T-helper 1 cell treated with Interleukin-12 subunit alpha and Interleukin-12 subunit beta and Interleukin-4 antibody, amounts not matched to agents 30 ng/mL and 1 ng/mL, for 36 hours (primary cell): ENCODE results near the gene CD79B. TPM values are rescaled to one million over a fixed set of nuclear protein-coding genes. Genes with fewer than 3 reads are reported as not detected.

Experiments used
- intact Hi-C: fragments of 100-400 bp; cut with micrococcal nuclease; formaldehyde crosslinking; loops from one replicate; pipeline ENCODE4 v1.15.1; 2024
- total RNA-seq: library from RNA; stranded (reverse); gene quantifications from 2 replicates; pipeline ENCODE4 v1.2.3, GENCODE V29; 2022

CD79B gene
- total RNA-seq, 1 donor from 2014 or later: 52.5 TPM

DNA sequence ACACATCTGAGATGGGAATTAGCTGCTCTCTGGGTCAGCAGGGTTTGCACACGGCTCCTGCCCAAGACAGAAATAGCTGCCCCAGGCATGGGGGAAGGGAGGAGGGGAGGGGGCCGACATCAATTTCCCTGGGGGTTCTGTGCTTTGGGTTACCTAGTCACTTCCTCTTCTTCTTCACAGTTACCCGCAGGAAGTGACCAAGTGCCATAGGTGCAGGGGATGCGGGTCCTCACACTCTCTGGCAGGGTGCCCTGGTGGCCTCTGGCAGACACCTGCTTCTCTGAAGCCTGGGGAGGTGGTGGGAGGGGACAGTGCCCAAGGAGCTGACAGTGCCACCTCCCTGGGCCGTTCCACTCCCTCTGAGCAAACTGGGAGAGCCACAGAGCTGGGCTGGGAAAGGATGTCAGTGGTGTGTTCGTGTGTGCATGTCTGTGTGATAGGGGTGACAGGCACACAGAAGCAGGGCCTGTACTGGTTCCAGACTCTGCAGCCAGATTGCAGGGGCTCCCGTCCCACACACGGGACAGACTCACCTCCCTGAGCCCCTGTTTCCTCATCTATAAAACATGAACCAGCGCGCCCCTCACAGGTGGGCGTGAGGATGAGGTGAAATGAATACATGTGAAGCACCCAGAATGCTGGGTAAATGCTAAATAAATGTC, 22.4 kb upstream of the CD79B start:
- intact Hi-C loops: no loop called here

DNA sequence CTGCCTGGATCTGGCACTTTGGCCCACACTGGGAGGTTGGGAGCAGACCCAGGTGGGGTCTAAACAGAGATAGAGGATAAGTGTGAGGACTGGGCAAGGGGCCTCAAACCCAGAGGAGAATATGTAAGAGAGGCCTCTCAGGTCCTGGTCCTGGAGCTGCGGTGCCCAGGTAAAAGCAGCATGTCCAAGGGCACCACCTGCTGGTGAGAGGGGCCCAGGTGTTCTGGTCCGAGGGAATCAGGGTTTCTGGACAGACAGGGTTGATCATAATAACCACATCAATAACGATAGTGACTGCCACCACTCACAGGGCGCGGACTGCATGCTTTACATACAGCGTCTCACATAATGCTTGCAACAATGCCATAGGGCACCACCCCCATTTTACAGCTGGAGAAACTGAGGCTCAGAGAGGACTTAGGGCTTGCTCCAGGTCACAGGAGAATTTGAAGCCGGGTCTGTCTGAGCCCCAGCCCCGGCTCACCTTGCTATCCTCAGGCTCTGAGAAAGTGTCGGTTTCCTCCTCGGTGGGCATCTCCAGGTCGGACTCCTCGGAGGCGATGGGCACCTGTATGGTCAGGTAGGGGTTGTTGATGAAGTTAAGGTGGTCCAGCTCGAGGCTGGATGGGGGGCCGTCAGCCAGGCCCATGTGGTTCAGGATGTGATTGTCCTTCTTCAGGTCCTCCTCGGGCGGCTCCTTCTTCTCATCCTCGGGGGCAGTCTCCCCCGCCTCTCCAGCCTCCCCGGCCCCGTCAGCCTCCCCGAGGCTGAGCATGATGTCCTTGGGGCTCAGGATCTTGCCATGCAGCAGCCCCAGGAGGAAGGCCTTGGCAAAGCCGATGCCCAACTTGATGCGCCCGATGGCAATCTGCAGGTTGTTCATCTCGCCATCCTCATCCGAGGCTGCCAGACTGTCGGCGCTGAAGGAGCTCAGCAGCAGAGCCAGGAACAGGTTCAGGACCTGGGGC, 19.1 kb upstream of the CD79B start:
- intact Hi-C loops: no loop called here

DNA sequence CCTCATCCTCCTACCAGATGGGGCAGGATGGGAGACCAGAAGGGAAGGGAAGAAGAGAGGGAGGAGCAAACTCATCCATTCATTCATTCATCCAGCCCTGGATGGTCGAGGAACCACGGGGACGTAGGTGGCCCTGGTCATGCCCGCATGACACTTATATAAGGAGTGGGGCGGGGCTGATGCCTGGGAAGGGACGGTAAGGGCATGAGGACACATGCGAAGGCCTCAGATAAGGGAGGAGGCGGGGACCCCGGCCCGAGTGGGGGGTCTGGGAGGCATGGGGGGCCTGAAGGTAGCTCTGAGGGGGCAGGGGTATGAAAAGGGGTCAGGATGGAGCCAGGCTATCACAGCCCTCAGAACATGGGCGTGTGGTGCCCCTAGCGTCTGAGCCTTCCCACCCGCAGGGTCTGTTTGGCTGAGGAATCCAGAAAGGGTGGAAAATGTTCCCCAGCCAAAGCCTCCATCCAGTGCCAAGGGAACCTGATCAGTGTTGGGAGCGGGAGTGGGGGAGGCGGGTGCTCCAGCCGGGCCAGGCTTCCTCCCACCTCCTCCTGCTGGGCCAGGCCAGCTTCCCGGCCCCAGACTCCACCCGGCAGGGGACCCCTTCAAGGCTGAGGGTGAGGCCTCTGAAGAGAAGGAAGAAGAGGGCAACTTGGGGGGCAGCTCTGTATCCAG, 17.6 kb upstream of the CD79B start:
- intact Hi-C loops: no loop called here

DNA sequence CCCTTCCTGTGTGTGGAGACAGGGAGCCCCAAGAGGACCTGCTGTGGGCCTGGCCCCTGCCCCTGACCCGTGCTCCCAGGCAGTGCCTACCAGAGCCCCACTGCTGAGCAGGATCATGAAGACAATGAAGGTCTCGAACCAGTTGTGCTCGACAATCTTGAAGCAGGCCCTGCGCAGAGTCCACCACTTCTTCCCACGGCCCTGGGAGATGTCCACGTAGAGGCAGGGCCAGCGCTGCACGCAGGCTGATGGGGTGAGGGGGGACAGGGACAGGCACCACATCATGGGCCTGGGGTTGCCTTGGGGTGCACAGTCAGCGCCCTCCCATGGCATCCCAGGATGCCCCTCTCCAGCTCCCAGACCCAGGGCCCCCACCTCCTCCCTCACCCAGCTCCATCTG, 16.4 kb upstream of the CD79B start:
- intact Hi-C loops: loop anchor here (1.0 kb wide), 1 partner anchor 41 kb away; no protein-coding TSS in a partner anchor

DNA sequence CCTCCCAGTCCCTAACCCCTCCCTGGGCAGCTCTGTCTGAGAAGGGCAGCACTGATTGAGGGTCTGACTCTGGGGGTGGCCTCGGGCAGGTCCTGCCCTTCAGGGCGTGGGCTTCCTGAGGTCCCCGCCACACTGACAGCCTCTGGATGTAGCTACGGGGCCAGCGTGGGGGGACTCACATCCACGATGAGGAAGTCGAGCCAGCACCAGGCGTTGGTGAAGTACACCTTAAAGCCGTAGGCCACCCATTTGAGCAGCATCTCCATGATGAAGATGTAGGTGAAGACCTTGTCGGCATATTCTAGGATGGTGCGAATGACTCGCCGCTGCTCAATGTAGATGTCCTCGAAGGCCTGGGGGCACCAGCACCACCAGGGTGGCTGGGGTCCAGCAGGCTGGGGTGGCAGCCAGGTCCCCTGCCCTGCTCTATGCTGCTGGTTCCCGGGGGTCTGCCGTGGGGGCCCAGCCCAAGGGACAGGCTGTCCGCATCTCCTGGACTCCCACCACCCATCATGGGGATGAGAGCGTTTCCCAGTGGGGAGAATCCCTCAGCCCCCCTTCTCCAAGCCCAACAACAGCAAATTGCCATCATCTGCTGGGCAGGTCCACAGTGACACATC, 15.7 kb upstream of the CD79B start:
- intact Hi-C loops: loop anchor here (1.0 to 2.0 kb wide), 2 partner anchors 41 to 73 kb away; partner anchors contain the start of gene ICAM2

DNA sequence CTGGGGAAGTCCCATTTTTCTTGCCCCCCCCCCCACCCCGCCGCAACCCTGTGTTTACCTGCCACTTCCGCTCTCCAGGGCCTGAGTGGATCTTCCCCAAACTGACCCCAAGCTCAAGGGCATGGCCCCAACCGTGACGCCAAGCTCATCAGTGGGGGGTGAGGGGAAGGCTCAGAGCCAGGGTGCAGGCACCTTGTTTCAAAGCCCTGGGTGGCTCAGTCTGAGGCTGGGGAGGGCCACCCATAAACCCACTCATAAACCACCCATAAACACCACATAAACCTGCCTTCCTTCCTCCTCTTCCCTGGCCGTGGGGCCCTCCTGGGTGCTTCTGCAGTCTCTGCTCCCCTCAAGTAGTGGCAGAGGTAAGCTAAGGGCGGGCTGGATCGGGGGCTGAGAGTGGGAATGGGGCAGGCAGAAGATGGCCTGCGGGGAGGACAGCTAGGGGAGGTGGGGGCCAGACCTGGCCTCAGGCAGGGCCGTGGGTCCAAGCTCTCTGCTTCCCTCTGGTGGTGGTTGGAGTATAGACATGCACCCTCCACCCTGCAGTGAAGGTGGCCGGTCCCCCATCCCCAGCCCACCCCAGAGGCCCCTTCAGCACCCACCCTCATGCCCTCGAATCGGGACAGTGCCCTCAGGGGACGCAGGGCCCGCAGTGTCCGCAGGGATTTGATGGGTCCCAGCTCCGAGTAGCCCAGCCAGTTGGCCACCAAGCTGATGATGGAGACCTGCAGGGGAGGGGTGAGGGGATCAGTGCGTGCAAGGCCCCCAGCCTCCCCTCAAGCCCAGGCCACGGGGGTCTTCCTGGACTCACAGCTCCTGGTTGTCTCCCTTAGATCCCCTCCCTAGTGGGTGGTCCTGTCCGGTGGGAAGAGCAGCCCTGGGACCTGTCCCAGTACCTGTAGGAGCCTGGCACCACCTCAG, 14.6 kb upstream of the CD79B start:
- intact Hi-C loops: loop anchor here (1.0 to 2.0 kb wide), 4 partner anchors 14 to 74 kb away; partner anchors contain the start of genes CD79B and ICAM2

DNA sequence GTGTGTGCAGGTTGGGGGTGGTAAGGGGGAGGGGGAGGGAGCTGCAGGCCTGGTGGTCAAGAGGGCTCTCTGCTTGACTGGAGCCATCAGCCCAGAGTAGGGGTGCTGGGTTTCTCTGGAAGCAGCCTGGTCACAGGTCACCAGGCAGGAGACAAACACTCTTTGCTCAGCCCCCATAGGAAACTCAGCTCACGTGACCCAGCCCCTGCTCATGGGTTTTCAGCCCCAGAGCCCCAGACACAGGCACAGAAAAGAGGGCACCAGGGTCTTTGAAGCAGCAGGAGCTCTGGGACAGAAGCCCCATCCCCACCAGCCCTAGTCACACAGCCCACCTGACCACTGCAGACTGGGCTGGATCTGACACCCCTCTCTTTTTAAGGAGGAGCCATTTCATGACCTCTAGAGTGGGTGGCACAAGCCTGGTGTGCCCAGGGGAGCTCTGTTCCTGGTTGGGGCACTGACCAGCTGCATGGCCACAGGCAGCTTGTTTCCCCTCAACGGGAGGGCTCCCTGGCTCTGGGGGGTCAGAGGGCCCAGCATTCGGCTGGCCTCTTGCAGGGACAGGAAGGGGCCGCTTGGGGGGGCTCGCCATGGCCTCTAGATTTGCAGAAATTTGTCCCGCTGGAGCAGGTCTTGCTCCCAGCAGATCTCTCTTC, 13.8 kb upstream of the CD79B start:
- intact Hi-C loops: loop anchor here (1.0 to 2.0 kb wide), 4 partner anchors 14 to 75 kb away; partner anchors contain the start of genes CD79B and ICAM2

DNA sequence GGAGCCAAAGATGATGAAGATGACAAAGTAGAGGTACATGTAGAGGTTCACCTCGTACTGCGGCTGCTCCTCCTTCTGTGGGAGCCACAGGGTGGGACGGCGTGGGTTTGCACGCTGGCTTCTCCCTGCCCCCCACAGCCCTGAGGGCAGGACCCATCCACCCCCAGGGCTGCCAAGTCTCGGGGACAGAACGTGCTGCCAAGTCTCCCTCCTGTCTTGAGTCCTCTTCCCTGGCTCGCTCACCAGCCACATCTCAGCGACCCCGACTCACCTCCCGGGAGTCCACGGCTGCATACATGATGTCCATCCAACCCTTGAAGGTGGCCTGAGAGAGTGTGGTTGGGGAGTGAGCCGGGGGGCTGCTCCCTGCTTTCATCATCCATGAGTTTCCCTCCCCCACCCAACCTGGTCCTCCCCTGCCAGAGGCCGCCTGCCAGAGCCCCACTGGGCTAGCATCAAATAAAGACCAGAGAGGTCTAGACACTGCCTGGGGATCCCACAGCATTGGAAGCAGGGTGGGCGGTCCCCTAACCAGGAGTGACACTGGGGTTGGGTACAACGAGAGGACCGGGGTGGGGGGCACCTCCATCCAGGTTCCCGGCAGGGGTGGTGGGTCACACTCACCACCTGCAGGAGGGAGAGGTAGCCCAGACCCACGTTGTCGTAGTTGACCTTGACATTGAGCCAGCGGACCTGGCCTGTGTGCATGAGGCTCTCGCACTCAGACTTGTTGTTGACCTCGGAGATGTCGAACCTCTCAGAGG, 12.8 kb upstream of the CD79B start:
- intact Hi-C loops: no loop called here

DNA sequence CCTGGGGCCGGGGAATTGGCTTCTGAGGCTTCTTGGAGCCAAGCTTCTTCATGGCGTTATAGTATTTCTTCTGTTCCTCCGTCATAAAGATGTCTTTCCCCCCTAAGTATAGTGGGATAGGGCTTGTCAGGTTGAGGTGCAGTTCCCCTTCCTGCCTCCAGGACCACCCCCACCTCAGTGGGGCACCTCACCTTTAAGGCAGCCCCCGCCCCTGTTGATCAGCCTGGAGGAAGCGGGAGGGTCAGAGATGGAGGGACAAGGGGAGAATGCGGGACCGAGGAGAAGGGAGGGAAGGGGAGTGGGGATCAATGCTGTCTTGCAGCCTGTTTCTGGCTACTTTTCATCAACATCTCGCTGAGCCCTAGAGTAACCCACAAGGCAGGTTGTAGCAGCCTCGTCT, 11.6 kb upstream of the CD79B start:
- intact Hi-C loops: no loop called here

DNA sequence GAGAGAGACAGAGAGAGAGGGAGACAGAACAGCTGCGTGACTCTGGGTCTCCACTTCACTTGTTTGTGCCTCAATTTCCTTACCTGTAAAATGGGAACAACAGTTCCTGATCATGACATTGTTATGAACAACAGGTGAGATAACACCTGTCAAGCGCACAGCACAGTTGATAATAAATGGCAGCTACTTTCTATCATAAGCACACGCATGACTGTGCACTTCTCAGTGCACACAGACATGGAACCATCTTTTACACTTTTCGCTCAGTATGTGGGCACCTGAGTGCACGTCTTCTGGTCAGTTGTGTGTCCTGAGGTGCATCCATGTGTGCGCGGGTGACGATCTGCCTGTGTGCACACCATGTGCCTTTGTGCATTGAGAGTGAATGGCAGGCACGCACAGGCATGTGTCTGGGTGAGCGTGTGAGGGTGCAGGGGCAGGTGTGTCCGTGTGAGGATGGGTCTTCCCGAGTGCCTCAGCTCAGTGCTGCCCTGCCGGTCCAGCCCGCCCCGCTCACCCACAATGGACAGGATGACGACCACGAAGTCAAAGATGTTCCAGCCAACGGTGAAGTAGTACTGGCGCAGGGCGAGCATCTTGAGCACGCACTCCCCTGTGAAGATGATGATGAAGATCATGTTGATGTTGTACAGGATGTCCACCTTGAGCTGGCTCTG, 10.3 kb upstream of the CD79B start:
- intact Hi-C loops: no loop called here

DNA sequence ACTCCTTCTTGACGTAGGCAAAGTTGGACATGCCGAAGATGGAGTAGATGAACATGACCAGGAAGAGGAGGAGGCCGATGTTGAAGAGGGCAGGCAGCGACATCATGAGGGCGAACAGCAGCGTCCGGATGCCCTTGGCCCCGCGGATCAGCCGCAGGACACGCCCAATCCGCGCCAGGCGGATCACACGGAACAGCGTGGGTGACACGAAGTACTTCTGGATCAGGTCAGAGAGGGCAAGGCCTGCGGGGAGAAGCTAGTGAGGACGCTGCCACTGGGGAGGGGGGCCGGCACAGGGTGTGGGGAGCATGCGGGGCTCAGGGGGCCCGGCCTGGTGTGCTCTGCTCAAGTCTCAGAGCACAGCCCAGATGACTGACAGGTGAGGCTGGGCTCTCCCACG, 9.6 kb upstream of the CD79B start:
- intact Hi-C loops: no loop called here

DNA sequence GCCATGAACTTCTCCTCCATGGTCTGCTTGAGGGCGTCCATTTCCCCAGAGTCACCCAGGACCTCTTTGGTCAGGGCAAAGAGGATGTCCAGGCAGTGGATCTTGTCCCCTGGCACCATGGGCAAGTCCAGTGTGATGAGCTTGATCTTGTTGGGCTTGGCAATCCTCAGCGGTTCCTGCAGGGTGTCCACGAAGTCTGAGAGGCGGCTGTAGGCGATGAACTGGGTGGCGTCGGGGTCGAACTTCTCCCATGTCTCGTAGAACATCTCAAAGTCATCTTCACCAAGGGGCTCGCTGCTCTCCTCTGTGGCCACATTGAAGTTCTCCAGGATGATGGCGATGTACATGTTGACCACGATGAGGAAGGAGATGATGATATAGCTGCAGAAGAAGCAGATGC, 9.0 kb upstream of the CD79B start:
- intact Hi-C loops: no loop called here

DNA sequence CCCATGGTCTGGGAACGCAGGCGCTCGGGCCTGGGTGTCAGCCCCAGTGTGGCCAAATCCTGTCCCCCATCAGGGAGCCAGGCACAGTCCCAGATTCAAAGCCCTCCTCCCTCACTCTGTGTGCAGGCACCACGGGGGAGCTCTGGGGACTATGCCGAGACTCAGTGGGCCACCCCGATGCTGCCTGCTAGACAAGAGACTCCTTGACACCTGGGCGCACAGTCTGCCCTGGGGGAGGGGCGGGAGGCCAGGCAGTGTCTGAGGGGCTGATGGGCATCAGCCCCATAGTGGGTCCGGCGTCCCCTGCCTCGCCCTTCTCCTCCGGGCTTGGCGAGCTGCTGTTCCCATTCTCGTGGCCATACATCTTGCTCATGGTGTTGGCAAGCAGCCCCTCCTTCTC, 8.5 kb upstream of the CD79B start:
- intact Hi-C loops: no loop called here

DNA sequence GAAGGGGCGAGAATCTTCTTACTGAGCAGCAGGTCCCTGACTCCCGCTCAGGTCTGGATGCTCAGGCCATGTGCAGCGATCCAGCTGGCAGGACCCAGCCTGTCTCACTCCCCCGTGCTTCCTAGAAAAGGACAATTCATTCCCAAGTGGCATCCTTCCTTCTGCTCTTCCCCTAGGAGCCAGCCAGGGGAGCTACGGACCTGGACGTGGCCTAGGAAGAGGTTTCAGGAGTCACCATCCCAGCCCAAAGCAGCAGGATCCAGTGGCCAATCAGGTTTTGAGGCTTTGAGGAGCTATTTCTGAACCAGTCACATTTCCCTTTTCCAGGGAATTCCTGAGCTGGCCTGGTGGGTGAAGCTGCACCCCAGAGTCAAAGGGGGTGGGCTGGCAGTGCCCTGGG, 7.8 kb upstream of the CD79B start:
- intact Hi-C loops: no loop called here

DNA sequence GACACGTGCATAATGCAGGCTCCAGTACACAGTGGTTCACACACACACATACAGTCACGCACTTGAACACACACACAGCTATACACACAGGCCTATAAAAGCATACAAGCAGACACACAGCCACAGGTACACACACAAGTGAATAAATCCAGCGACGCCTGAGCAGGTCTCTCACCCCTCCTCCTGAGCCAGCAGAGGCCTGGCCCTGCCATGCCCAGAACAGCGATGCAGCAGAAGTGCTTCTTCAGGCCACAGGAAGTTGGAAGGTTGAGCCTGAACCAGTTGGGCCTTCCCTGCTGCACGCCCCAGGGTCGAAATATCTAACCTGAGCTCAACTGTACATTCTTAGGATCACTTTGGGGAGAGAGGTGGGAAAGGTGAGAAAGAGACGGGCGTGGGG, 7.3 kb upstream of the CD79B start:
- intact Hi-C loops: no loop called here

DNA sequence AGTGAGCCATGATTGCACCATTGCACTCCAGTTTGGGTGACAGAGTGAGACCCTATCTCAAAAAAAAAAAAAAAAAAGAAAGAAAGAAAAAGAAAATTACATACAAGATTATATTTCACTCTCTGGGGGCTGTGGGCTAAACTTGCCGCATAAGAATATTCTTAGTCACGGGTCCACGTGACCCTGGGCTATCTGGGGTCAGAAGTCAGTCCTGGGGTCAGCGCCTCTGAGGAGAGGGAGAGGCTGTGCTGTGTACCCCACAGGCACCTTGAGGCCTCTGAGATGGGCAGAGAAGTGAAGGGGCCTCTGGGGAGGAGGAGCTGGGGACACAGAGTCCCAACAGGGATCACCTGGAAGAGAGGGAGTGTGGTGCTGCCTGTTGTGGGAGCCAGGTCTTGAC, 5.8 kb upstream of the CD79B start:
- intact Hi-C loops: no loop called here

DNA sequence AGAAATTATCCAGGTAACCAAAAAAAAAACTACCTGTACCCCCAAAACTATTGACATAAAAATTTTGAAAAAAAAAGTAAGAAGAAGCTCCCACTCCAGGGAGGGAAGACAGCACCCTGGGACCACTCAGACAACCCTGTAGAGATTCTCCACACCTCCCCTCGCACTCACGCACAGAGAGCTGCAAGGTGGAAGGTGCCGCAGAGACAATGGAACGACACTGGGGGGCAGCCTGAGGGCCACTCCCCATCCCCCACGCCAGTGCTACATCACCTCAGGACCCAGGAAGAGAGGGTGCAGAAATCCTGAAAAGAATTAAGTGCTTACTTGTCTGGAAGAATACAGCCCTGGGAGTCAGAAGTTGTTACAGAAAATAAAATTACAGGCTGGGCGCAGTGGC, 5.2 kb upstream of the CD79B start:
- intact Hi-C loops: no loop called here
